HG03457 (cell line): Measurements from ENCODE around the gene TOX2.

ENCODE experiments used
- ATAC-seq: cut with Tn5 transposase; IDR thresholded peaks from one replicate; pipeline ENCODE4 v1.9.1; 2021; ENCODE audit warnings: moderate number of reproducible peaks; ENCODE audit not compliant: unreplicated experiment

TOX2 gene

DNA sequence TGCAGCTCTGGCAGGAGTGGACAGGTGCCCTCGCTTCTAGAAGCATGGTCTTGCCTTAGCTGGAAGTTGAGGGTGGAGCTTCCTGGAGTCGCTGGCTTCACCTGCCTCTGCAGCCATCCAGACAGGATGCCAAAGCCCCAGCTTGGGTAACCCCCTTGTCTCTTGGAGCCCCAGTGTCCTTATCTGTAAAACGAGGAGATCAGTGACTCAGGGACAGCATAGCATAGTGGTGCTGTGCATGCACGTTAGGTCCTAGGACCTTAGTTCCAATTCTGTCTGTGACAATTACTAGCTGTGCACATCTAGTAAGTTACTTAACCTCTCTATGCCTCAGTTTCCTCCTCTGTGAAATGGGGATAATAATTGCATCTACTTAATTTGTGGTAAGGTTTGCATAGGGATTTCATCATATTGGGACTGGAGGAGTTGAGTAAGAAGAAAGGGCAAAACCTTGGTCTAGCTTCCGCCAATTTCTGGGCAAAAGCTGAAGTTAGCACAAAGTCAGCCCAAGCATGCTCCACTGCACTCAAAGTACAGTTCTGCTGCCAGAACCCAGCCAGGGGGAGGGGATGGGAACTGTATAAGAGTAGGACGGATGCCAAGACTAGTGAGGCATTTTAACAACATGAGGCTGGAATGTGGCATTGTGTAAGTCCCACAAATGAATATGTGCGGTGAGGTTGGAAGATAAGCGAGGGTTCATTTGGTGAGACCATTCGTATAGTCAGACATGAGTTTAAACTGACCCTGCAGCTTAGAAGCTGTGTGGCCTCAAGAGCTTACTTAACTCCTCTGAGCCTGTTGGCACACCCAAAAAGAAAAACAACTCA lies 24.5 kb downstream of the TOX2 start:
- ATAC-seq, result no peak

DNA sequence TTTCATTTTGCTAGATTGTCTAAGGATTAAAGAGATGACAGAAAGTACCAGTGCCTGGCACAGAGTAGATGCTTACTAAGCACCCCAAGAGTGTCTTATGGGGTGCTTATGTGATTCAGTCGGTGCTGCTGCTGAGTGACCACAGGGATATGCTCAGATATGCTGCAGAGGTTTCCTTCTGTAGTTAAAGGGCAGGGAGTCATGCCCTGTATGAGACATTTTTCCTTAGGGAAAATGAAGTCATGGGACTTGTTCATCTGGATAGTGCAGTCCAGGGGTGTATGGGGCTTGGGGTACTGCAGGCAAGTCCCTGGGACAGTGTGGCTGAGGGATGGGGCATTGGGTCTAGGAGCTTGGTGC lies 25.1 kb downstream of the TOX2 start:
- ATAC-seq, result no peak

DNA sequence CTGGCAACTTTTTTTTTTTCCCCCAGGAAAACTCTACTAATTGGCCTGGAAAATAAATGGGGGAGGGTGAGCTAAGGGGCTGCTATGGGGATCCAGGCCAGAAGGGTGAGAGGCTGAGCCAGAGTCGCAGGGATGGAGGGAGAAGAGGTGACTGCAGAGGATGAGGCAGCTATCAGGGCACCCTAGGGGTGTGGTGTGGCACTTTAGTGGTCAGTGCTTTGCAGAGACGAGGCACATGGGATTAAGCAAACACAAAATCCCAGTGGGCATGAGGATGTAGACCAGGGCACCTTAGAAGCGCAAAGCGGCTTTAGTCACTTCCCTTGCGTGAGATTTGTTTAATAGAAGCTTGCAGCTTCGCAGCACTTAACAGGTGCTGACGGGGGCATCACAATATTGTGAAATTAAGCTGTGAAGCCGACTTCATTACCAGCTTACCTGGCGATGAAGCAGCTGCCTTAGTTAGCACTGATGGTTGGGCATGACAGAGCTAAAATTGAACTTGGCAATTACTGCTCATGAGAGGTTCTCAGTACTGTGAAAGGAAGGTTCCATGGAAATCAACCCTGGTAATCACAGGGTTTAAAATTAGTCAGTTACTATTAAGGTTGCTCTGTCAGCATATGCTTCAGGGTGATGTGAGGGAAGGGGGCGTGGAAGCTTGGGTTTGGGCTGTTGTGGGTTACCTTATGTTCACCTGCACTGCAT lies 26.0 kb downstream of the TOX2 start:
- ATAC-seq, result no peak

DNA sequence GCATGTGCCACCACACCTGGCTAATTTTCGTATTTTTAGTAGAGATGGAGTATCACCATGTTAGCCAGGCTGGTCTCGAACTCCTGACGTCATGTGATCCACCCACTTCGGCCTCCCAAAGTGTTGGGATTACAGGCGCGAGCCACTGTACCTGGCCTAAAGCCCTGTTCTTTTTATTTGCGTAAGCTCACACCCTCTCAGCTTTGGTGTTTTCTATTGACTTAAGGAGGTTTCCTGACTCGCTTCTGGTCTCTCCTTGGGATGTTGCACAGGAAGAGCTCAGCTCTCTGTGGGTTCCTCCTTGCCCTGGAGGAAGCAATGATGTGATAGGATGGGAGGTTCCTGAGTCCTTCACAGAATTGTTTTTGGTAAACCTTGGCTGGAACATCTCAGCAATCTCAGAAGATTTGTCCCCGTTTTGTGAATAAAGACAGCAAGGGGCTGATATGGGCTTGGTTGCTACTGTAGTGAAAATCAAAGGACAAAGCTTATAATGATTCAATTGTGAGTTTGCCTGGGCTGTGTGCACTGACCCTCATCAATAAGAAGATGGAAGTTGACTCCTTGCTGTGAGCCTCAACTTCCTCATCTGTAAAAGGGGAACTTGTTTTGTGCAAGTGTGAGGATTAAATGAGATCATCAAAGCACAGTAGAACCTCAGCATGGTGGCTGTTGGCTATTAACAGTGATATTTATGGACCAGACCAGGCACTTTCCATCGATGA lies 27.0 kb downstream of the TOX2 start:
- no peak for ATAC-seq

DNA sequence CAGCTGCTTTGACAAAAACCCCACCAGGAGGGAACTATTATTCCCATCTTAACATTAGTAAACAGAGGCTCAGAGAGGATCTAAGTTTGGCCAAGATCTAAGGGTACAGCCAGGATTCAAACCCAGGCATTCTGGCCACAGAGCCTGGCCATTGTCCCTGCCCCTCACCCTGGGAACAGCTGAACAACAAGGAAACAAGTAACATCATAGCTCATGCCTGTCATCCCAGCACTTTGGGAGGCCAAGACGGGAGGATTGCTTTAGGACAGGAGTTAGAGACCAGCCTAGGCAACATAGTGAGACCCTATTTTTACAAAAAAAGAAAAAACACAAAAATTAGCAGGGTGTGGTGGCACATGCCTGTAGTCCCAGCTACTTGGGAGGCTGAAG lies 27.5 kb downstream of the TOX2 start:
- no peak for ATAC-seq

DNA sequence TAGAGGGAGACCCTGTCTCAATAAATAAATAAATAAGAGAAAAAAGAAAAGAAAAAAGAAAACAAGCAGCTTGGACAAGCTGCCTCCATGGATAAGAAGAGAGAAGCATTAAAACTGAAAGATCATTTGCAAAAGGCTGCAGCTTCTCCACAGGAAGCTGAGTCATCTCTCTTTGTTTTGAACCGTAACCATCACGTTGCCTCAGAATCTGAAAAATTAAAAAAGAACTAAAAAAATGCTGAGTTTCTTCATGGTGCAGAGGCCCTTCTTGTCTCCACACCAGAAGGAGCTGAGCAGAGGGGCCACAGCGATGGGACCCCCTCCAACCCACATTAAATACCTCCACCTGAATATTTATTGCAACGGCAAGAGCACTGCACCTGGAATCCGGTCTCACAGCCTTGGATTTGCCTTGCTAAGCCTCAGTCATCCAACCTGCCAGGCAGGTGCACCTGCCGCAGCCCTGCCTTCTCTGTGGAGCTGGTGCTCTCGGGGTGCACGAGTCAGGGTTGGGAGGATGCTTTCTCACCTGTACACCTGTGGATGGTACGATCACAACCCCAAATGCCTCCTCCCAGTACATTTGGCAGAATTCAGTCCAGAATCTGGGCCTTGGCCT lies 28.1 kb downstream of the TOX2 start:
- ATAC-seq, result no peak

DNA sequence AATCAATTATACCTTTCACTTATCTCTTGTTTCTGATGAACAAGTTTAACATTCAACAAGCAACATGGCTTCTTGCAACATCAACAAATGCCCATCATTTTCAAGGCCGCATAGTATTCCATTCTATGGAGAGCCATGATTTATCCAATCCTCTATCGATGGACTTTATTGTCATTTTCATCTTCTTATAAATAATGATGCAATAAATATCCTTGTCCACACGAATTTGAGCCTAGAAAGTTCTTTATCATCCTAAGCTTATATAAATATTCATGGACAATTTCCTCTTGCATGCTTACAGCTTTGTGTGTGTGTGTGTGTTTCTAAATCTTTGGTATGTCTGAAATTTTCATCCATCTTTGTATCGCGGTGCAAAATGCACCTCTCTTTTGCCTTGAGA lies 29.1 kb downstream of the TOX2 start:
- ATAC-seq, result no peak

DNA sequence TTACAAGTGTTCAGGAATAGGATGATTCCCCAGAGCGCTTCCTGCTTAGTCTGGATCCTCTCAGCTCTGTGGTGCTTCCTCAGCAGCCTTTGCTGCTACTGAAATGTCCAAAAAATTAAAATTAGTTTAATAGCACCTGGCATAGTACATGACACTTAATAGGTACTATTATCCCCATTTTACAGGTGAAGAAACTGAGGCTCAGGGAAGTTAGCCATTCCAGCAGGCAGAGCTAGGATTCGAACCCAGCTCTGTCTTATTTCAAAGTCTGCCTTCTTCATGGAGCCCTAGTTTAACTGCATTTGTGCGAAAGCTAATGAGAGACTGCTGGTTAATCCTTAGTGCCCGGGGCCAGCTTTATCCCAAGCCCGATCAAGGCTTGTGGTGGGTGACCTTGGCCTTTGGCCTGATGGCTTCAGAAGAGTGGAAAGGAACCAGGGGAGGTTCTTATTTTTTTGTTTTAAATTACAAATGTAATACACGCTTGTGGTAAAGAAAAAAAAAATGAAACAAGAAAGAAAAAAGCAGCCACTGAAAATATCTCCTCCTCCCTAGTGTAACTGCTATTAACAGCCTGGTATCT lies 30.1 kb downstream of the TOX2 start:
- ATAC-seq, result no peak

DNA sequence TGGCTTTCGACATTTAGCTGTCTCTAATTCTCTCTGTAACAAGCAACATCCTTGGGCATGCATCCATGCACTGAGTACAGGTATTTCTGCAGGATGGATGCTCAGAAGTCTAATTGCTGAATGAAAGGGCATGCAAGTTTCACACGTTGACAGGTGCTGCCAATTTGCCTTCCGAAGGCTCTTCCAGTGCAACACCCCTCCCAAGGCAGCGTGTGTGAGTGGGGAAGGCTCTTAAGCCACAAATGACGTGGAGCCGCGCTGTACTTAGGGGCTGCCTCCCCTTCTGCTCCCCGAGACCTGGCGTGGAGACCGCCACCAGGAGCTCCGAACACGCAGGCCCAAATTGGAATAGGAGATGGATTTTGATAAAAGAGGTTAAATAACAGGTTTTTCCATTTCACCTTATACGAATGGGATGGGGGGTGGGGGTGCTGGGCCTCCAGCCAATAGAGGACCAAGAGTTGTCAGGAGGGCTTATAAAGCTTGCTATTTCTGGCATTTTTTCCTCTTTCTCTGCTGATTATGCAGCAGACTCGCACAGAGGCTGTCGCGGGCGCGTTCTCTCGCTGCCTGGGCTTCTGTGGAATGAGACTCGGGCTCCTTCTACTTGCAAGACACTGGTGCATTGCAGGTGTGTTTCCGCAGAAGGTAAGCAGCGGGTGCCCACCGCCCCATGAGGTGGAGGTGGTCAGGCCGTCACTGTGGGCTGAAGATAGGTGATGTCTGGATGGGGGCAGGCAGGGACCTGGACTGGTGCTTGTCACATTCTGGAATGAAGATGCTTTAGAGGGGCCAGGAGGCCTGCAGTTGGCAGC lies 30.9 kb downstream of the TOX2 start:
- ATAC-seq, result no peak

DNA sequence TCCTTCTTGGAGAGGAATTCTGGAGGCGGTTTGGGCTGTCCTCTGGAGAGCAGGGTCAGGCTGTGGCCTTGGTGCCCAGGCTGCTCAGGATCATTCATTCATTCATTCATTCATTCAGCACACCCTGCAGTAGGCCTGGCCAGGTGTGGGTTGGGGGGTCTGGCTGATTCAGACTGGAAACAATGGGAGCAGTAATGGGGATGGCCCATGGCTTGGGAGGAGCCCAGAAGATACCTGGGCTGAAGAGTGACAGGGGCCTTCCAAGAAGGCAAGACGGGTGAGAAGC lies 31.5 kb downstream of the TOX2 start:
- no peak for ATAC-seq

DNA sequence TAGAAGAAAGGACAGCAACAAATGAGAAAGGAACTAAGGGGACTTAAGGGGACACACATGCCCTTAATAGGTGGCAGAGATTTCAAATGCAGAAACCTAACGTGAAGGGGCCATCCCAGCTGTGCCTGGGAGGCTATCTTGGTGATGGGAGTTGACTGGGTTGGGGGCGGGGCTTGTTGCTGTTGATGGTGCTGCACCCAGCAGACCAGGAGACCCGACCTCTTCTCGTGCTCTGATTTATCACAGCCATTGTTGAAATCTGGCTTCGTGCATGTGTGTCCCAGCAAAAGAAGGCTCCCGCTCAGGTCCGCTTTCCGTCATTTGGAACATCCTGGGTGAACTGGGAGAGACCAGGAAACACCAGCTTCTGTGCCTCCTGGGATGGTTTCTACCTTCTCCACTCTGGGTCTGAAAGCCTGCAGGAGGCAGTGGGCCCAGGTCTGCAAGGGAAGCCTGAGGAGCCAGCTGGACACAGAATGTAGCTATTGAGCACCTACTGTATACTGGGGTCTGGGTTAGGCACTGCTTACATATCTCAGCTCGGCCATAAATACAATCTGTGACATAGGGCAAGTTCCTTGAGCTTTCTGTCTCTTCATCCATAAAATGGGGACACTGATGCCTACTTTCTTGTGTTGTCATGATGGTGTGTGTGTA lies 32.1 kb downstream of the TOX2 start:
- ATAC-seq, result no peak

DNA sequence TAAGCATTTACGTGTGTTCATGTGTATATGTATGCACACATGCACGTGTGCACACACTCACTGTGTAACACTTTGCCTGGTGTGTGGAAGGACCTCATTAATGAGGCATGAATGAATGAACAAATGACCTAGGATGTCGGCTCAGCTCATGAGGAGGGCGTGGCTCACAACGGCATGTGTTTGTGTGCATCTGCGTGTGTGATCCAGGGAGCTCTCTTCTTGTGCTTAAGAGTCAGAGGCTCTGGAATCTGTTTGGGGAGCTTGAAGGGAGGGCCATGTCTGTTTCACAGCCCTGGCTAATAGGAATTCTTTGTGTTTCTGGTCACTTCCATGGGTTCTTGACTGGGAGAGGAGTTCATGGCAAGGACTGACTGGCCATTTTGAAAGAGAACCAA lies 32.7 kb downstream of the TOX2 start:
- no peak for ATAC-seq

DNA sequence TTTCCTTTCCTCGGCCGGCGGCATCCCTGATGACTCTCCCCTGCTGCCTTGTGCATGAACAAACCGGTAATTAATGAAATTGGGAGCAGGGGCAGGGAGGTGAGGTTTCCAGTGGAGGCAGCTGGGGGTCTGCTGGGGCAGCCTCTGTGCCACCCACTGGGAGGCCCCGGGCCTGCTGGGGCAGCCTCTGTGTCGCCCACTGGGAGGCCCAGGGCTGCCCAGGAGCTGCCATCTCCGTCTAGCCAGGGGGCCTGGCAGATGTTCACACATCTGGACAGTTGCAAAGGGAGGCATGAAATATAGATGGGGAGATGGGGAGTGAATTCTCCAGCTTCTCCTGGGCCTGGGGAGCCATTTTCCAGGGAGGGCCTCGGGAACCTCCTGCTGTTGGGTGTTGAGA lies 33.8 kb downstream of the TOX2 start:
- ATAC-seq, result no peak

DNA sequence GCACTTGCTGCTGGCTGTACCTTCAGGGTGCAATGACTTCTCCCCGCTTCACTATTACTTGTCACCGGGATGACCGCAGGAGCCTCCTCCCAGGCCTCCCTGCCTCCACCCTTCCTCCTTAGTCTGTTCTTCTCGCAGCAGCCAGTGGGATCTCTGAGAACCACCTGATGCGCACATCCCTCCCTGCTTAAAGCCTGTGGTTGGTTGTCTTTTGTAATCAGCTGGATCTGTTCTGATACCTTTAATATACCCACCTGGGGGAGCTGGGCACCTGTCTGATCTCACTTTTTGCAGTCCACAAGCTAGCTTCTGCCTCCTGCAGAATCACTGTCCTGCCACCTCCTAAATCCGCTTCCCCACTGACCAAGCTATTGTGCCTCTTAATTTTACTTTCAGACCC lies 34.6 kb downstream of the TOX2 start:
- ATAC-seq, result no peak

DNA sequence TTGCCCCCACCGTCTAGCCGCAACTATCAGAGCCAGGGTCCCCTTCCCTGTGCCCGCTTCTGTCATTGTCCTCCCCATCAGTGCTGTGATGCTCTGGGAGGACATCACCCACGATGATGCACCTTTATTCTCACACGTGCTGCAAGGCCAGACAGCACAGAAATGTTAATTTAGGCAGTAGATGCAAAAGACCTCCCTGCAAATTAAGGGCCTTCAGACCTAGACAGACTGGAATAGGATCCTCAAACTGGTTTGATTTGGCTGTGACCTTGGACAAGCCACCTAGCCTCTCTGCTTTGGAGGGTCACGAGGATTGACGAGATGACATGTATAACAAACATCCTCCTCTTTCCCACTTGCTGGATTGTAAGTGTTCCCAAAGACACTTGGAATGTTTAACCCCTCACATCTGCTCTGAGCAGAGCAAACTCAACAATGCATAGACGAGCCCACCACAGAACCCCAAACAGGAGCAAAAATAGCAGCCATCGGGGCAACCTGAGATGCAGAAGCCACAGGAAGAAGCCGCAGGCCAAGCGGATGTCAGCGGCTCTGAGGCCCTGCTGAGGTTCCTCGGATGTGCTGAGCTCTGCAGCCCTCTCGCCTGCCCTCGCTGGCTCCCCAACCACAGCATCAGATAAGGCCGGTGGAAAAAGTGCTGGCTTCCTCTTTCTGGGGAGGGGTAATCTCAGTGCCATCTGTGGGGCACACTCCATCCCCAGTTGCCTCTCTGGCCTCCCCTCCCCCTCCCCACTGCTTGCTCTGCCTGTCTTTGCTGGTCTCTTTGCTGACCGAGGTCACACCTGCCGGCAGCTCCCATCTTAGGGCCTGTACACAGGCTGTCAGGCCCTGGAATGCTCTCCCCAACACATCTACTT lies 35.3 kb downstream of the TOX2 start:
- ATAC-seq, result no peak

DNA sequence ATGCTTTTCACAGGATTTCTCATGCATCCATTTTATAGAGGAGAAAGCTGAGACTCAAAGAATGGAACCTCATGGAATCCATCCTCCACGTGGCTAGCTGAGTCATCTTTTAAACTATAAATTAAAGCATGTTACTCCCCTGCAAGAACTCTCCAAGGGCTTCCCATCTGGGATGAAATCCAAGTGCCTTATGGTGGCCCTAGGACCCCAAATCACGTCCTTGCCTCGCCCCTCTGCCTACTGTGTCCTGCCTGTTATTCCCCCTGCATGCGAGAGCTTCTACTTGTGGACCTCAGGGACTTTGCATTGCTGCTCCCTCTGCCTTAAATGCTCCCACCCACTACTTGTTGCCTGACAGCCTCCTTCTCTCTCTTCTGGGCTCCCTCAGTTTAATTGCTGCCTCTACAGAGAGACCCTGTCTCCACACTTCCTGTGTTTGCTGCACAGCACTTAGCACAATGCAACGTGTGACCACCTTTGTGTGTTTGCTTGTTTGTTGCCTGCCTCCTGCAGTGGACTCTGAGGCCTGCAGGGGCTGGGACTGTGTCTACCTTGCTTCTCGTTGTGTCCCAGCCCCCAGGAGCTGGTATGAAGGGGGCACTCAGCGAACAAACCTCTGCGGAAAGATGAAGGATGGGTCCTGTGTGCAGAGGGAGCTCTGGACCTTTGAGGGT lies 39.4 kb downstream of the TOX2 start:
- ATAC-seq, result no peak

DNA sequence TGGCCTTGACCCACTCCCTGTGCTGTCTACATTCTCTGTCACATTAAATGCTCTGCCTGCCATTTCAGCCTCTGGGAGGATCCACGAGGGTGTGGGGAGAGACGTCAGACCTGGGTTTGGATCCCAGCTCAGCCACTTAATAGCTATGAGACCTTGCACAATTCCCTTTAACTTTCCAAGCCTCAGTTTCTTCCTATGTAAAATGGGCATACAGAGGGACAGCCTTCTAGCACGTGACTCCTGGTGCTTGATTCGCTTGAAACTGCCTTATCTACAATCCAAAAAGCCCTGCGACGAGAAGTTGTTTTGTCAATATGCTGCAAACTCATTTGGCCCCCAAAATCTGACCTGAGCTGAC lies 40.0 kb downstream of the TOX2 start:
- ATAC-seq, result no peak

DNA sequence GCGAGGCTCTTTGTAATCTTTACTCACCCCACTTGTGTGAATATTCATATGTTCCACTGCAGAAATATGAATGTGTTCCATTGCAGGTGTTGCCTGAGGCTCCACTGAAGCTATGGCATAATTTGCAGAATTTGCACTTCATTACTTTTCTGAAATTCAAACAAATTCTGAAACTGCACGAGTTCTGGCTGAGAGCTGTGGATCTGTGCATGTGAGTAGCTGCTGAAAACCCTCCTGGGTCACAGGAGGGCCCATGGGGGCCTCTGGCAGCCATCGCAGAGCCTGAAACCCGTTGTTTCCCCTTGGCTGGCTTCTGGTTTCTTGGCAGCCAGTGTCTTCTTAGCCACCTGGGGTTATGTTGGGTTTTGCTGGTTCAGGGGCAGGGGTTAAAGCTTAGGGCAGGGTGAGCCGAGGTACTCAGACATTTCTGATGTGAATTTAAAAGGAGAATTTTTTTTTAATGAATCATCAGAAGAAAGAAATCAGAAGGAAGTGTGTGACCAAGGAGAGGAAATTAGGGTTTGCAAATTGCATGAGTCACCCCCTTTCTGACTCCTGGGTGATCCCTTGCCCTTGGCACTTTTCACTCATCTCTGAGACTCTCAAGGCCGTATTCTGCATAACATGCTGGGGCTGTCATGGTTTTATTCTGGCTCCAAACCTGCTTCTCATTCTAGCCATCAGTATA lies 40.6 kb downstream of the TOX2 start:
- peak; percentile 47 for ATAC-seq
